Measurements from ENCODE around the gene RPTN.
A peak's percentile ranks its signal among the peaks of the same experiment; 100 is the strongest.

The RPTN gene

DNA sequence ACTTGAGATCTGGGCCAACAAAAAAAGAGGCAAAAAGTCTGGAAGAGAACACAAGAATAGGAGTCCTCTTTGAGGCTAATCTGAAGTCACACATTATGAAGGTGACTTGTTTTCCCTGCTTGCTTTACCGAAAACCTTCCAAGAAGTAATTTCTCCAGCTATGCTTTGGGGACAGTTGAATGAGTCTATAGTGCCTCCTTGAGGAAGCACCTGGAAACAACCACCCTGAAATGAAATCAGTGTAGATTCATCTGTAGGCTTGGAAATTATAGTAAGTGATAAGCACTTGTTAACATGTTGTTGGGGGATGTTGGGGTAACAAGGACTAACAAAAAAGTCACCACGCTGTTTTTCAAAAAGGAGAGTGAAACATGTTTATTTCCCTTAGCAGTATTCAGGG, 23.4 kb upstream of the RPTN start:
- DNase-seq (ENCODE audit: low read depth in 1 of 2, low spot score in 1 of 2): peak in 1 of 2 experiments; percentile 59
- TF ChIP-seq JUND (IDR thresholded peaks at IDR 0.05; ENCODE audit: low read depth): no peak
- in situ Hi-C loops (cut with HindIII; ENCODE audit: low pct_unique_long_range_greater_than_20kb, low sequenced_read_pairs): no loop called here

- DNase-seq (ENCODE audit: low read depth in 1 of 2, low spot score in 1 of 2): no peak
- in situ Hi-C loops (cut with HindIII; ENCODE audit: low pct_unique_long_range_greater_than_20kb, low sequenced_read_pairs): no loop called here
- no peak for TF ChIP-seq JUND (IDR thresholded peaks at IDR 0.05; ENCODE audit: low read depth)
Observed at GRCh38 chr1:152179566-152179965, 20.5 kb upstream of the RPTN start.

DNA sequence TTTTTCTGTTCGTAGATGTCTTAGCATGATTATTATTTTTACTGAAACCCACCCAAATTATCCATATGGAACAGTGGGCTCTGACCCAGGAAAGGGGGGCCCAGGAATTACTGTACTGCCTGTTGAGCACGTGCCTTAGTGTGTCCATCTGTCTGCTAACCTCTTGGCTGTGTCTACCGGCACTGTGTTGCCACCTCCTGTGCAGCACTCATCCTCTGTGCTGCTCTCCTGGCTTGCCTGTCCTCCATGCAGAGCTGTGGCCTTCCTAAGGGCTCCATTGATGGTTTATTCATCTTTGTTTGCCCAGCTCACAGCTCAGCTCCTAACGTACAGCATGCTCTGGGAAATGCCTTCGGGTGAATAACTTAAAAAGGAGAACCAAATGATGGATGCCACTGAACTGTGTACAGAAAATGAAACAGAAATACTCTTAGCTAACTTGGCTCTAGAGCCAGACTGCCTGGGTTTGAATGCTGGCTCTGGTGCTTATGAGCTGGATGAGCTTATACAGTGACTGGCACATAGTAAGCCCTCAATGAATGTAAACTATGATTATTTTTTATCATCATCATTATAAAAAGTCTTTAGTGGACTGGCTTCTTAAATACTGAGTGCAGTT, 11.4 kb upstream of the RPTN start:
- no peak for TF ChIP-seq JUND (IDR thresholded peaks at IDR 0.05; ENCODE audit: low read depth)
- no peak for DNase-seq (ENCODE audit: low read depth in 1 of 2, low spot score in 1 of 2)
- in situ Hi-C loops (cut with HindIII; ENCODE audit: low pct_unique_long_range_greater_than_20kb, low sequenced_read_pairs): no loop called here

- TF ChIP-seq JUND (IDR thresholded peaks at IDR 0.05; ENCODE audit: low read depth): no peak
- DNase-seq (ENCODE audit: low read depth in 1 of 2, low spot score in 1 of 2): no peak
- in situ Hi-C loops (cut with HindIII; ENCODE audit: low pct_unique_long_range_greater_than_20kb, low sequenced_read_pairs): no loop called here
Observed at GRCh38 chr1:152169366-152170025, 10.5 kb upstream of the RPTN start.

- no peak for TF ChIP-seq JUND (IDR thresholded peaks at IDR 0.05; ENCODE audit: low read depth)
- in situ Hi-C loops (cut with HindIII; ENCODE audit: low pct_unique_long_range_greater_than_20kb, low sequenced_read_pairs): no loop called here
- no peak for DNase-seq (ENCODE audit: low read depth in 1 of 2, low spot score in 1 of 2)
Observed at GRCh38 chr1:152168535-152168868, 9.5 kb upstream of the RPTN start.

GRCh38 chr1:152167835-152168534, 9.0 kb upstream of the RPTN start:
- no peak for DNase-seq (ENCODE audit: low read depth in 1 of 2, low spot score in 1 of 2)
- in situ Hi-C loops (cut with HindIII; ENCODE audit: low pct_unique_long_range_greater_than_20kb, low sequenced_read_pairs): no loop called here

GRCh38 chr1:152166966-152167365, 7.9 kb upstream of the RPTN start:
- in situ Hi-C loops (cut with HindIII; ENCODE audit: low pct_unique_long_range_greater_than_20kb, low sequenced_read_pairs): no loop called here
- DNase-seq (ENCODE audit: low read depth in 1 of 2, low spot score in 1 of 2): no peak
- TF ChIP-seq JUND (IDR thresholded peaks at IDR 0.05; ENCODE audit: low read depth): no peak

More at GRCh38 chr1:152167835-152168534, 9.0 kb upstream of the RPTN start:
- TF ChIP-seq JUND (IDR thresholded peaks at IDR 0.05; ENCODE audit: low read depth): no peak

DNA sequence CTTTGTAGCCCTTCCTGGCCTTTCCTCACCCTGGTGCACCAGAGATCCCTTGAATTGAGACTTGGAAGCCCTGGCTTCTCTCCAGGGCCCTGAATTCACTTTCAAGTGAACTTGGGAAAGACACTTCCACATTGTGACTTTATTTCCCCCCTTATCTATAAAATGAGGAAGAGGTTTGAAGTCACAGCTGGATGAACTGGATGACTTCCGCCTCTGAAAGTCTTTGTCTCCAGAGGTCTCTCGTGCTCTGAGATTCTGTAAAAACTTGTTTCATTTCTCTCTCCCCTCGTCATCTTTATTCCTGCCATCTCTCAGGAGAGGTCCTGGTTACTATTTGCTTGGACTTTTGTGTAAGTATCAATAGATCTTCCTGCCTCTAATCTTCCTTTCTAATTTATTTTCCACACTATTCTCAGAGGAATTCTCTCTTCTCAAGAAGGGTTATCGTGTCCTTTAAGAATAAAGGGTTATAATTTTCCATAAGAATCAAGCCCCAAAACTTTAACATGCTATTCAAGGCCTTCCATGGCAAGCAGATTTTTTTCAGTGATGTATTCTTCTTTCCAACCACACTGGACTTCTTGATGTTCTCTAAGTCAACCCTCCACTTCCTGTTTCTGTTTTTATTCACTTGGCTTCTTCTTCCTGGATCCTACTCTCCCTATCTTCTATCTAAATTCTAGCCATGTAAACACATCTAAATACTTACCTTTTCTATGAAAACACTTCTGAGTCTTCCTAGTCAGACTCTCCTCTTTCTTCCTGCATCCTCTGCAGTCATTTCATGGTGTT, 6.5 kb upstream of the RPTN start:
- TF ChIP-seq JUND (IDR thresholded peaks at IDR 0.05; ENCODE audit: low read depth): no peak
- no peak for DNase-seq (ENCODE audit: low read depth in 1 of 2, low spot score in 1 of 2)
- in situ Hi-C loops (cut with HindIII; ENCODE audit: low pct_unique_long_range_greater_than_20kb, low sequenced_read_pairs): no loop called here

GRCh38 chr1:152164517-152165136, 5.6 kb upstream of the RPTN start:
- TF ChIP-seq JUND (IDR thresholded peaks at IDR 0.05; ENCODE audit: low read depth): no peak
- in situ Hi-C loops (cut with HindIII; ENCODE audit: low pct_unique_long_range_greater_than_20kb, low sequenced_read_pairs): no loop called here
- DNase-seq (ENCODE audit: low read depth in 1 of 2, low spot score in 1 of 2): no peak

DNA sequence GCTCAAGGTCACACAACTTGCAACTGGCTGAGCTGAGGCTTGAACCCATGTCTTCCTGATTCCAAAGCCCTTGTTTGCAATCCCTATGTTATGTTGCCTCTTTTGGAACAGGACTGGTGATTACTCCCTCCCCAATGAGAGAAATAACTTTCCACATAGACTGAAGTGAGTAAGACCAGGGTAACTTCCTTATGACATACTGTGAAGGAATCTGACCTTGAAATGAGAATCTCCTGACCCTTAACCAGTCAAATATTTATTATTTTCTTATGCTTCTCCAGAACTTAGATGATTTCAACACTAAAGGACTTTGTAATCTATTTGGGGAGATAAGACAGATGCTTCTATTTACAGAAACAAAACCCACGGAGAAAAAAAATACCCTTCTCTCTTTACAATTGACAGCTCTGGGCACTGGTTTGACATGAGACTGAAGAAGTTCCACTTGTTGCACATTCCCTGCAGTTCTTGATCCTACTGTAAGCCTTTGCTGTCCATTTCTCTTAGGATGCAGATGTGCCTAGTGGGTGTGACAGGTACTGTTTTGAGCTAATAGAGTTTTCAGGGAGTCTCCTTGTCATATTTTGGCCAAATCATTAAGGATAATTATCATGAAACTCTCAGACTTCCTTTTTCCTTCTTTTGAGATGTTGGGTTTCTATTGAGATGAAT, 3.9 kb upstream of the RPTN start:
- no peak for DNase-seq (ENCODE audit: low read depth in 1 of 2, low spot score in 1 of 2)
- no peak for TF ChIP-seq JUND (IDR thresholded peaks at IDR 0.05; ENCODE audit: low read depth)
- in situ Hi-C loops (cut with HindIII; ENCODE audit: low pct_unique_long_range_greater_than_20kb, low sequenced_read_pairs): no loop called here

- in situ Hi-C loops (cut with HindIII; ENCODE audit: low pct_unique_long_range_greater_than_20kb, low sequenced_read_pairs): no loop called here
- TF ChIP-seq JUND (IDR thresholded peaks at IDR 0.05; ENCODE audit: low read depth): no peak
- no peak for DNase-seq (ENCODE audit: low read depth in 1 of 2, low spot score in 1 of 2)
Observed at GRCh38 chr1:152160576-152160975, 1.5 kb upstream of the RPTN start.

GRCh38 chr1:152153996-152154395, 5.0 kb downstream of the RPTN start:
- DNase-seq (ENCODE audit: low read depth in 1 of 2, low spot score in 1 of 2): no peak
- in situ Hi-C loops (cut with HindIII; ENCODE audit: low pct_unique_long_range_greater_than_20kb, low sequenced_read_pairs): no loop called here
- TF ChIP-seq JUND (IDR thresholded peaks at IDR 0.05; ENCODE audit: low read depth): no peak
